SKM-1 treated with dmso at 0.1 percent for 144 hours (cell line): ENCODE measurements around the gene KCTD12.
A peak's percentile ranks its signal among the peaks of the same experiment; 100 is the strongest.
"Not testable (repeated sequence)": the region's sequence is repeated elsewhere in the genome, so short reads cannot be mapped to it uniquely, and the experiment has no call there.

Source experiments
- DNase-seq: peaks from one replicate; lab custom pipeline; 2025; ENCODE audit not compliant: unreplicated experiment; lab: John Stamatoyannopoulos, UW

The KCTD12 gene

DNA sequence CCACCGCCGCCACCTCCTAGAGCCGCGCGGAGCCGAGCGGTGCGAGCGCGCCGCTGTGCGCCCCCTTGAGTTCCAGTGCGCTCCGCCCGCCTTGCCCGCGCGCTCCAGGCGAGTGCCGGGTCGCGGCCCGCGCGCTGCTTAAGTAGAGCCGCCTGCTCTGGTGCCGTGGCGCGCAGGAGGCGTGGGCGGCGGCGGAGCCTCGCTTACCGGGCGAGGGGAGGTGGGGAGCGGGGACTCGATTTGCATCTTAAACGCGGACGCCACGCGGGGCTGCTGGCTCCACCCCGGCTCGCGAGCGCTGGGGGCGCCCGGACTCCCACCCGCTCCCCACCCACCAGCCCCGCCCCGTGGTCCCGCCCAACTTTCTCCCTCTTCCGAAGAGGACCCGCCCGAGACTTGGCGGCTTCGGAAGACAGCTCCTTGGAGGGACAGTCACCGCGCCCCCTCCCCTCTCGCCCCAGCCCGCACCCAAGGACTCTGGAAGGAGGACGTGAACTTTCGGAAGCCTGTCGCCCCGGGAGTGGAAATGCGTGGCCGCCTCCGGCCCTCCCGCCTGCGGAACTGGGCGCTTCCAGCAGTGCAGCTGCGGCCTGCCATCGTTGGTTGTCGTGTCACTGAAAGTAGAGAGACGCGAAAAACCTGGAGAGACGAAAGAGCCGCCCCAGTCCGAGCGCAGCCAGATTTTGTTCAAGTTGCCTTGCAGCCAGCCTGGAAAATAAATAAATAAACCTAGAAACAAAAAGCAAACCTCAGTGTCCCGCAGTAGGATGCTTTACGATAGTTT, at the start of gene KCTD12:
Gene KCTD12 (minus strand): TSS at position 114 of the 784 bp plus-strand sequence. CDS start 257 bp downstream, outside the sequence.
- peak; percentile 52 for DNase-seq

DNA sequence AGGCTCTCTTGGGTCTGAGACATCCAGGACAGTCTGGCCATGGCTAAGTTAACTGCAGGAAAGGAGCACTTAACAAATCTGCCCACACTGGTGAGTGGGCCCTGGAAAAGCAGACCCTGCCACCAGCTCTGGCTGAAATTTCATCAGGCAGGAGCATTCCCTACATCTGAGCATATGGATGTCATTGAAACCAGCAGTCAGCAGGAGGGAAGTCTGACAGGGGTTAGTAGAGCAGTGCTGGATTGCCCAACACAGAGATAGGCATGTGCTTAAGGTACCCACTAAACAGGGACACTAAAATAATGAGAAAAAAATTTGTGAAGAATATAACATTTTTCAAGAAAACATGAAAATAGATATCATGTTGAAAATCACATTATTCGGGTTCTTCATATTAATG, 48.5 kb upstream of the KCTD12 start:
- no peak for DNase-seq

DNA sequence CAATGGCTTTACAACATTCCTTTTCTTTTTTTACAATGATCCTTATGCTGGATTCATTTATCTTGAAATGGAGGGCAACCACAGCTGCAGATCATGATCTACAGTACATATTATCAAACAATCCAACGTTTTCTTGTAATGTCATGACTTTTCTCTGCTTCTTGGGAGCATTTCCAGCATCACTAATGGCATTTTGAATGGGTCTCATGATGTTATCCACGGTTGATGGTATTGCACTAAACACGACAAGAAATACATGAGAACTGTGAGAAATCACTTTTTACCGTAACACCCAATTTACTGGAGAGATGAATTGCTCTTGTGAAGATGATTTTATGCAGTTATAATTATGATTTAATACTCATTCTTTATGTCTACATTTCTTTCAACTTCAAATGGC, 45.9 kb upstream of the KCTD12 start:
- DNase-seq, result no peak

DNA sequence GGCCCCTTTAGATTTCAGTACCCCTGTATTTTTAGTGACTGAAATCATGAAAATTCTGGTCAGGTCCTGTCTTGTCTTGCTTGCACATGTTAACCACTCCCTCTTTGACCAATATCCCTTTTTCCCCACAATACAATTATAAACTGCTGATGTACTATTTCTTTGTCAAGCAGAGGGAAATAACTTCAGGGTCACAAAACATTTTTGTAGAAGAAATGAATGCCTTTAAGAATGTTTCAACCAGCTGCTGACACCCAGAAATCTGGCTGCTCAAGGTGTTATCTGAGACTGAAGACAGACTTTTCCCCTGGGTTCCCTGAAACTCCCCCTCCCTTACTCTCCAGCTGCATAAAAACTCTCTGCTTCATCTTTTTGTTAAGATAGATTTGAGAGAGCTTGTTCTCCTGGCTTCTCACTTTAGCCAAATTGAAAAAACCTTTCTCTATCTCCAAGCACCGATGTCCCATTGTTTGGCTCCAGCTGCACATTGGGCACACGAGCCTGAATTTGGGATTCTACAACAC, 43.7 kb upstream of the KCTD12 start:
- no peak for DNase-seq

DNA sequence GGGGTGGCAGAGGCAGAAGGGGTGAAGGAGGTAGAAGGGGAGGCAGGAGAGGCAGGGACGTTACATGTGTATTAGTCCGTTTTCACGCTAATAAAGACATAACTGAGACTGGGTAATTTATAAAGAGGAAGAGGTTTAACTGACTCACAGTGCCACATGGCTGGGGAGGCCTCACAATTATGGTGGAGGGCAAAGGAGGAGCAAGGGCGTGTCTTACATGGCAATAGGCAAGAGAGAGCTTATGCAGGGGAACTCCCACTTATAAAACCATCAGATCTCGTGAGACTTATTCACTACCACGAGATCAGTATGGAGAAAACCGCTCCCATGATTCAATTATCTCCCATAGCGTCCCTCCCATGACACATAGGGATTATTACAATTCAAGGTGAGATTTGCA, 43.1 kb upstream of the KCTD12 start:
- no peak for DNase-seq

DNA sequence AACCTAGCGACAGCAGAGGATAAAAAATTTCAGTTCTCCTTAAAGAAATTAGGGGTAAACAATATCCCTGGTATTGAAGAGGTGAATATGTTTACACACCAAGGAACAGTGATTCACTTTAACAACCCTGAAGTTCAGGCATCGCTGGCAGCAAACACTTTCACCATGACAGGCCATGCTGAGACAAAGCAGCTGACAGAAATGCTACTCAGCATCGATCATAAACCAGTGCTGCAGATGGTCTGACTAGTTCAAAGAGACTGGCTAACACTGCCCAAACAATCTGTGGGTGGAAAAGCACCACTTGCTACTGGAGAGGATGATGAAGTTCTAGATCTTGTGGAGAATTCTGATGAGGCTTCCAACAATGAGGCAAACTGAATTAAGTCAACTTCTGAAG, 42.3 kb upstream of the KCTD12 start:
- no peak for DNase-seq

DNA sequence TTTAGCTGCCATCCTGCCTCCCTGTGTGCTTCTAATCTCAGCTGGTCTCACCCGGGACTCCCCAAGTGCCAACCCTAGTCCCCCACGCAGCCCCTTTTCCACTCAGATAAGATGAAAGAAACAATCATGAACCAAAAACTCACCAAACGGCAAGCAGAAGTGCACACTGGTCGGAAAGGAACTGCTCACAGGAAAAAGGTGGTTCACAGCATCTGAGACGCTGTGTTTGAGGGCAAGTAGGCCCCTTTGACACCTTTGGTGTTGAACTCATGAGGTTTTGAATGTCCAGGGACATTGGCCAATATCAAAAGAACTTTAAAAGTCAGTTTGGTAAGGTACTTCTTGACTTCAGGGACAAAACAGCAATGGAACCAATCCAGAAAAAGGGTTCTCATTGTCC, 41.8 kb upstream of the KCTD12 start:
- DNase-seq, result no peak

DNA sequence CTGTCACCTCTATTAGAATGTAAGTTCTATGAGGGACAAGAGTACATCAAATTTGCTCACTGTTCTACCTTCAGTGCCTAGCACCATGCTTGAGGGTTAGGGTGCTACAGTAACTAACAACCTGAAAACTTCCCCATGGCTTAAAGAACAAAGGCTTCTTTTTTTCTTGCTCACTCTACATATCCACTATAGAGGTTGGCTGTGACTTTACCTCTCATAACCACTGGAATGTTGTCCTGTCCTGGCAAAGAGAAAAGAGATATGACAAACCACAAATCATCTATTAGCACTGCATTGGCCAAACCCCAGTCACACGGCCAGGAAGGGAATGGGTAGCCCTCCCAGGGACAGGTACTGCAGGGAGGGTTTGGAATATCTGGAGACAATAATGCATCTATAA, 38.9 kb upstream of the KCTD12 start:
- no peak for DNase-seq

DNA sequence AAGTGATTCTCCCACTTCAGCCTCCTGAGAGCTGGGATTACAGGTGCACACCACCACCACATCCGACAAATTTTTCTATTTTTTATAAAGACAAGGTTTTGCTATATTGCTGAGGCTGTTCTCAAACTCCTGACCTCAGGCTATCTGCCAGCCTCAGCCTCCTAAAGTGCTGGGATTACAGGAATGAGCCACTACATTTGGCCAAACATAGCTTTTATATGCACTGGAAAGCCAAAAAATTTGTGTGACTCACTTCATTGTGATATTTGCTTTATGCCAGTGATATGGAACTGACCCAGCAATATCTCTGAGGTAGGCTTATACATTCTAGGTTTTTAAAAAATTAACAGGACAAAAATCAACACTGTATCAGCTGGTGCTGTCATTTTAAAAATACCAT, 35.3 kb upstream of the KCTD12 start:
- no peak for DNase-seq

DNA sequence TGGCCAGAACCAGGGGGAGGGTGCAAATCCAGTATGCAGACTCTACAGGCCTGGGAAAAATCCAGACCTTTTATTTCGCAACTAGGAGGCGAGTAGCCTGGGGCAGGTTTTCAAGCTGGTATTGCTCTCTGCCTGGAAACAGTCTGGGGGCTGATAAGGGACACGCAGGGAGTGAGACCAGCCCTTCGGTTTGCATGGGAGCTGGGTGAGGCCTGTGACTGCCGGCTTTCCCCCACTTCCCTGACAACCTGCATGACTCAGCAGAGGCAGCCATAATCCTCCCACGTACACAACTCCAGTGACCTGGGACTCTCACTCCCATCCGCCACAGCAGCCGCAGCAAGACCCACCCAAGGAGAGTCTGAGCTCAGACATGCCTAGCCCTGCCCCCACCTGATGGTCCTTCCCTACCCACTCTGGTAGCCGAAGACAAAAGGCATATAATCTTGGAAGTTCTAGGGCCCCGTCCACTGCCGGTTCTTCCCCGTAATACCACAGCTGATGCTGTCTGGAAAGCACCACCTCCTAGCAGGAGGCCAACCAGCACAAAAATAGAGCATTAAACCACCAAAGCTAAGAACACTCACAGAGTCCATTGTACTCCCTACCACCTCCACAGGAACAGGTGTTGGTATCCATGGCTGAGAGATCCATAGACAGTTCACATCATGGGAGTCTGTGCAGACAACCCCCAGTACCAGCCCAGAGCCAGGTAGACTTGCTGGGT, 31.7 kb upstream of the KCTD12 start:
- not testable (repeated sequence) for DNase-seq

DNA sequence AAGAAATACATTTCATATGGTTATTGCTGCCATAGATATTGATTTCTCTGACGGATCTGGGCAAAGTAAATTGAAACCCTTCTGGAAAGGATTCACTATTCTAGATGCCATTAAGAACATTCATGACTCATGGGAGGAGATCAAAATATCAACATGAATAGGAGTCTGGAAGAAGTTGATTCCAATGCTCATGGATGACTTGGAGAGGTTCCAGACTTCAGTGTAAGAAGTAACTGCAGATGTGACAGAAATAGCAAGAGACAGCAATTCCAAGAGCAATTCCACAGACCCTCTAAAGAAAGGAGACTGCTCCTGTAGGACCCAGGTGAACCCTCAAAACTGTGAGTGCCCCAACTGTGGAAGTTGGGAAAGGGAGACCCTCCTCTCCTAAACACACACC, 30.9 kb upstream of the KCTD12 start:
- DNase-seq, result no peak

DNA sequence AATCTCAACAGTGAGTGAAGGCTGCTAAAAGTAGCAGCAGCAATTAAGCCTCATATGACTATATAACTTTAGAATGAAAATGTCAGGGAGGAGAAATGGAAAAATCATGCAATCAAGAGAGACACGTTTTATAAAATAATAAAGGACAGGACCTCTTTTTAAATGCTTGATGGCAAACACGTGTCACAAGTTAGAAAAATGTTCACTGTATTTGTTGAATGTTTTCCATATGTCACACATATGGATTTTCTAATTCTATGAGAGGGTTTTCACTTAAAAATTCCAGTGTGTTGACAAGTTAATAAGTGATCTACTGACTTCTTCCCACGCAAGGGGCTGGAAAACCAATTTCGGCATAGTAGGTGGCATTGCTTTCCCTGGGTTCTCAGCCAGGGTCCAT, 27.7 kb upstream of the KCTD12 start:
- DNase-seq, result no peak

DNA sequence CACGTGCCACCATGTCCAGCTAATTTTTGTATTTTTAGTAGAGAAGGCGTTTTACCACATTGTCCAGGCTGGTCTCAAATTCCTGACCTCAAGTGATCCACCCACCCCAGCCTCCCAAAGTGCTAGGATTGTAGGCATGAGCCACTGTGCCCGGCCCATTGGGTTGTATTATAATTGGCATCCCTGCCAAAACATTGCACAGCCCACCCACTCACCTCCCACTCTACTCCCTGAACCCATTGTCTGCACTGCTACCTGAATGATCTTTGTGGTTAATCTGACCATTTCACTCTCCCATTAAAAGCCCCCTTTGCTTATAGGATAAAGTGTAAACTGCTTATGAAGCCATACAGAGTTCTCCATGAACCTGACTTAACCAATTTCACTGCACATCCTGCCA, 26.3 kb upstream of the KCTD12 start:
- no peak for DNase-seq

DNA sequence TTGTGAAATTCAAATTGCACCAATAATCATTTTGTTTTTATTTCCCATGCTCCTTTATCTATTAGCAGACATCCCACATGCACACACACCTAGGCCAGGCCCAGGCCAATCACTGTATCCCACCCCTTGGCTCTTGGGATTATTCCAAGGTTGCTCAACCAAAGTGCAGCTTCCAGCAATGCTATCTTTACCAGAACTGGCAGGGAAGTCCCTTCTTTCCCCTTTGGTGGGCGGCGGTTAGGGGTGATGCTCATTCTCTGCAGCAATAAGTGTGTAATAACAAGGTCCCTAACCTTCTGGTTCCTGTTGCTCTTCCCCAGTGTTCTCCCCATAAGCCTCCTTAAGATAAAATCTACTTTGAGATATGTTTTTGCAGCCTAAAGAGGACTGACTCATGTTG, 18.3 kb upstream of the KCTD12 start:
- DNase-seq, result no peak

DNA sequence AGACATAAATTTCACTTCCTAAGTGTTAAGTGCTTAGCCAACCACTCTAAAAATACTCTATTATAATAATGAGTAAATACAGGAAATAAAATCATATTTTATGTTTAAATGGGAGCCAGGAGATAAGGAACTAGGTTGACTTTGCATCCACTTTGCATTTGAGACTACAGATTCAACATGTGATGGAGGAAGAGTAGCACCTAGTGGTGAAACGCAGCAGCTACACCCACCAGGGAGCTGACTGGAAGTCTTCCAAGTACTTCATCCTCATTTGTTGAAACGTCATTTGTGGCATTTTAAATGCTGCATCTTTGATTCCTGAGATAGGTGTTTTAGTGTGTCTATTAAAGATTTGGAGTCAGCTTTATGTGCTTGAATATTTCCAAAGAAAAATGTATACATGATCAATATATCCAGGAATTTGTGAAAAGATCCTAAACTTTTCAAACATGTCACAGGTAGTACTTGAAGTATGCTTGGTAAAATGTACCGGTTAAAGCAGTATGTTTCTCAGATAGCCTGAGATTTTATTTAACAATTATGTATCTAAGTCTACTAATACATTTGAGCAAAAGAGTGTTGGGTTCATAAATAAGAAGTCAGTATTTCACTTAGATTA, 17.4 kb upstream of the KCTD12 start:
- DNase-seq, result peak; percentile 63

DNA sequence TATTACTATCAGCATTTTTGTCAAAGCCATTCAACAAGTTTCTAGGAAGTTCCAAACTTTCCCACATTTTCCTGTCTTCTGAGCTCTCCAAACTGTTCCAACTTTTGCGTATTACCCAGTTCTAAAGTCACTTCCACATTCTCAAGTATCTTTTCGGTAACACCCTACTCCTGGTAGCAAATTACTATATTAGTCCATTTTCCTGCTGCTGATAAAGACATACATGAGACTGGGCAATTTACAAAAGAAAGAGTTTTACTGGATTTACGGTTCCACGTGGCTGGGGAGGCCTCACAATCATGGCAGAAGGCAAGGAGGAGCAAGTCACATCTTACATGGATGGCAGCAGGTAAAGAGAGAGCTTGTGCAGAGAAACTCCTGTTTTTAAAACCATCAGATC, 12.9 kb upstream of the KCTD12 start:
- DNase-seq, result not testable (repeated sequence)

DNA sequence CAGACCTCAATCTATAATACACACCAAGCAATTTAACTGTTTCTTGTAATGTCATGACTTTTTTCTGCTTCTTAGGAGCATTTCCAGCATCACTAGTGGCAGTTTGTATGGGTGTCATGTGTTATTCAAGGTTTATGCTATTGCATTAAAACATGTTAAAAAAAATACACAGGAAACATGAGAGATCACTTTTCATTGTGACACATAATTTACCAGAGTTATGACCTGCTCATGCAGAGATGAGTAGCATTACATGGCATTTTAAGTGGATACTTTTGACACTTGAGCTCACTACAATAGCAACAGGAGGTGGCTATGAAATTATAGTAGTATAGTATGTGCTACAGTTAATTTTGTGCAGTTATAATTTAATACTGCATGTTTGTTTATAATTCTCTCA, 11.0 kb upstream of the KCTD12 start:
- not testable (repeated sequence) for DNase-seq

DNA sequence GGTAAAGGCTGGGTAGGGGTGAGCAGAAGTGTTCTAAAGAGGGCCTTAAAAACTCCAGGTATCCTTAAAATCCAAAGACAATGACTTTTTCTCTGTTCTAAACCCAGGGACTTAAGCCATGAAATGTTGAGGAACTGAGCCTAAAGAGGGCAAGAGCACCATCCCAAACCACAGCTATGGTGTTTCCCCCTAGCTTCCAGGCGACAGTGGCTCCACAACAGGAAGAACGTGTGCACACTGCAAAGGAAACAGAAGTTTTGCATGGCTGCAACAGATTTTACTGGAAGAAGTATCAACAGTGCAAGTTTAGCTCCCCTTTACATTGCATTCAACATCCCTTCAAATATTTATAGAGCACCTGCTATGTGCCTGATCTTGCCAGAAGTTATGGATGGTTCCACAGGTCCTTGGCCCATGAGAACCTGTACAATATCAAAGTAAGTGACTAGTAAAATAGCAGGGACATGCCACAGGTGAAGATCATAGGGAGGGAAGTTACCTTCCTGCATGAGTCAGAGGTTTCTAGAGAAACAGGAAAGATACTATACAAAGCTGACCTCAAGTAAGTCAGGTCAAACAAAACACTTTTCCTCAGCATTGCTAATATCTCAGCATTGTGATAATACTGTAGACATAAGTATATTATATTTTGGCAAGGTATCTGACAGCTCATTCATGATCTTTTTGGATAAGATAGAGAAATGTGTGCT, 8.4 kb upstream of the KCTD12 start:
- no peak for DNase-seq

DNA sequence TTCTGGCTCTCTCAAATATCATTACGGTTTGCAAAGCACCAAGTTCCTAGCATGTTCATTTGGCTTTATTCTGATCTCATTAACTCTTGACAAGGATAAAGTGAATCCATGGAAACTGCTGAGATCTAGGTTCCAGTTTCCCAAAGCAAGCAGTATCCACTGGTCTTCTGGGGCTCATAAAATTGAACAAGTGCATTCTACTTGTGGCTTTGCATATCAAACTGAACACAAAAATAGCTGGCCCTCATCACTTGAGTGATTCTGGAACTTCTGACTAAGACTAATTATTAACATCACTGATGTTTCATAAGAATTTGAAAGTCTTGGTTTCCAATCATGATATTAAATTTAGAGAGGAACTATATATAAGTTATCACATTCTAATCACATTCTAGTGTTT, 6.3 kb upstream of the KCTD12 start:
- no peak for DNase-seq

DNA sequence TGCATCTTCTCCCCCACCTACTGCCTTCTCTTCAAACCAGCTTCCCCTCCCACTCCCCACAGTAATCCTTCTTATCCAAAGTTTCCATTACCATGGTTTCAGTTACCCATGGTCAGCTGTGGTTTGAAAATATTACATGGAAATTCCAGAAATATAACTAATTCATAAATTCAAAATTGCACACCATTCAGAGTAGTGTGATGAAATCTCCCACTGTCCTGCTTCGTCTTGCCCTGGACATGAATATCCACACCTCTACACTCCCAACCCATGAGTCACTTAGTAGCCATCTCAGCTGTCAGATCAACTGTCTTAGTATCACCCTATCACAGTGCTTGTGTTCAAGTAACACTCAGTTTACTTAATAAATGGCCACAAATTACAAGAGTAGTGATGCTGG, 3.8 kb upstream of the KCTD12 start:
- no peak for DNase-seq

DNA sequence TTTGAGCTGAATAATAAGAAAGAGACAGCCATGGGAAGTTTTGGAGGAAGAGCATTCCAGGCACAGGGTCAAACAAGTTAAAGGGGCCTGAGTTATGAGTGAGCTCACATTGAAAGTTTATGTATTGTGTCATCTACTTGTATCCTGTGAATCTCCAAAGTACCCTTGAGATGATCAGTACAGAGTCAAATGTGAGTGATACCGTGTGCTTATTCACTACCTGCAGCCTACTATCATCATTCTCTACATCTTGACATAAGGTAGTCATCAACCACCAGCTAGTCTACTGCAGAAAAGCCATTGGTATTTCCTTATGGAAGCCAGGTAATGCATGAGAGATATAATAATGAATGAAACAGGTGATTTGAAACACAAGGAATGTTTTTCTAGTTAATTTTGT, 3.0 kb upstream of the KCTD12 start:
- DNase-seq, result no peak
